Thoracic aorta endothelial cell (primary cell): ENCODE data around the gene ANKRD29. TPM values are rescaled to one million over a fixed set of nuclear protein-coding genes. Genes with fewer than 3 reads are reported as not detected.

Experiments used
- small RNA-seq: library from RNA; depleted of rRNA; stranded (forward); fragments of <200 nt; gene quantifications from one replicate; pipeline ENCODE3, GENCODE V24; 2012
- total RNA-seq: library from RNA; depleted of rRNA; stranded (reverse); fragments of >200 nt; gene quantifications from 2 replicates; pipeline ENCODE4 v1.2.3, GENCODE V29; 2012

The ANKRD29 gene
- 0.27 and 2.2 TPM in 2 replicates for total RNA-seq

GRCh38 chr18:23662309-23663263 is at the start of gene ANKRD29:
Gene ANKRD29, minus strand, starts transcription at chr18:23662911. Its CDS starts 181 bp downstream, at chr18:23662730.

GRCh38 chr18:23689031-23689615 is 26.4 kb upstream of the ANKRD29 start, which contains the start of gene LAMA3:
Gene LAMA3, plus strand, starts transcription at chr18:23689453. Its CDS starts 231 bp downstream, at chr18:23689684.

GRCh38 chr18:23586249-23587196 is 76.2 kb downstream of the ANKRD29 start, which contains the start of gene NPC1:
Gene NPC1, minus strand, starts transcription at chr18:23586506. Its CDS starts 163 bp downstream, at chr18:23586343.

Small RNA genes within 50 kb of the gene (small RNA-seq; reads per million reads assigned to genes)
- gene RF00019 = not detected

Other genes with a start within 250 kb of the ANKRD29 start
- gene RIOK3, start 209.6 kb downstream of the ANKRD29 start, total RNA-seq = 82.3 and 94.8 TPM in 2 replicates
- 23.5 and 28.2 TPM in 2 replicates for gene RMC1, start 159.4 kb downstream of the ANKRD29 start, total RNA-seq
- 45.5 and 65.4 TPM in 2 replicates for gene NPC1, start 76.4 kb downstream of the ANKRD29 start, total RNA-seq
- gene LAMA3, start 26.5 kb upstream of the ANKRD29 start, total RNA-seq = 8.0 and 11.1 TPM in 2 replicates